Caco-2 (cell line): ENCODE results near the gene MVB12B. TPM values are rescaled to one million over a fixed set of nuclear protein-coding genes. Genes with fewer than 3 reads are reported as not detected.

Experiments
- BruUV-seq: library from RNA; stranded (reverse); fragments of 400-500 nt; replicated peaks from 2 replicates; lab custom pipeline; 2021; lab: Mats Ljungman, UMichigan
- CTCF ChIA-PET: fragments of 300-600 bp; sonication (Branson Sonifier 250); formaldehyde crosslinking; loops from one replicate; lab custom pipeline; 2022; ENCODE audit warnings: antibody characterized with exemption; lab: Charles Lee
- POLR2A ChIA-PET: fragments of 300-600 bp; sonication (Branson Sonifier 250); formaldehyde crosslinking; loops from one replicate; lab custom pipeline; 2022; ENCODE audit warnings: antibody characterized with exemption; lab: Charles Lee
- DNase-seq, 2 experiments: peaks; one replicate each; pipeline versions ENCODE4 v3.0.0 to v3.0.0-alpha.2; 2020 to 2022
- H3K27me3 ChIP-seq: replicated peaks from 2 replicates; pipeline ENCODE4 v1.6.0; 2011; ENCODE audit warnings: low read length; ENCODE audit not compliant: control insufficient read depth, insufficient read depth
- H3K36me3 ChIP-seq: 2 replicates; pipeline ENCODE4 v1.5.1; 2011; ENCODE audit warnings: low read length; ENCODE audit not compliant: control insufficient read depth, insufficient read depth
- H3K4me1 ChIP-seq: fragments of 250-450 bp; sonication (Bioruptor Pico); 2 replicates; pipeline ENCODE4 v1.5.1; 2020; ENCODE audit warnings: mild to moderate bottlenecking
- H3K4me3 ChIP-seq: 2 replicates; pipeline ENCODE4 v1.5.1; 2011; ENCODE audit warnings: low read depth, mild to moderate bottlenecking, control low read depth, low read length
- H3K9me3 ChIP-seq: fragments of 250-450 bp; sonication (Bioruptor Pico); 2 replicates; pipeline ENCODE4 v1.5.1; 2020; ENCODE audit warnings: mild to moderate bottlenecking, moderate library complexity
- H3K27ac Mint-ChIP-seq: one replicate; pipeline ENCODE4 v1.8.0; 2022; ENCODE audit warnings: mixed read lengths; ENCODE audit not compliant: unreplicated experiment
- H3K27me3 Mint-ChIP-seq: one replicate; pipeline ENCODE4 v1.8.0; 2022; ENCODE audit warnings: mixed read lengths; ENCODE audit not compliant: insufficient read depth, unreplicated experiment
- H3K36me3 Mint-ChIP-seq: one replicate; pipeline ENCODE4 v1.8.0; 2022; ENCODE audit warnings: mild to moderate bottlenecking, mixed read lengths; ENCODE audit not compliant: insufficient read depth, unreplicated experiment
- H3K4me1 Mint-ChIP-seq: one replicate; pipeline ENCODE4 v1.8.0; 2022; ENCODE audit warnings: low read depth, mixed read lengths; ENCODE audit not compliant: unreplicated experiment
- H3K4me3 Mint-ChIP-seq: one replicate; pipeline ENCODE4 v1.8.0; 2022; ENCODE audit warnings: mild to moderate bottlenecking, moderate library complexity, mixed read lengths; ENCODE audit not compliant: unreplicated experiment
- H3K9me3 Mint-ChIP-seq: one replicate; pipeline ENCODE4 v1.8.0; 2022; ENCODE audit warnings: mixed read lengths; ENCODE audit not compliant: unreplicated experiment
- intact Hi-C: fragments of 100-400 bp; cut with micrococcal nuclease; formaldehyde crosslinking; loops from one replicate; pipeline ENCODE4 v1.10.0; 2022; ENCODE audit not compliant: unreplicated experiment
- total RNA-seq: library from RNA; stranded (reverse); gene quantifications from 2 replicates; pipeline ENCODE4 v1.2.3, GENCODE V29; 2022
- TF ChIP-seq, protein P1 (sequence below), 2 experiments: fragments of 200-600 bp in 1 of 2; IDR thresholded peaks; 1 replicate in 1 of 2; 2 replicates in 1 of 2; pipeline versions ENCODE4 v1.5.1 to v1.8.0; 2011 to 2022; ENCODE audit warnings: antibody characterized with exemption in 1 of 2, control low read depth in 1 of 2, inconsistent platforms in 1 of 2, low read depth in 1 of 2, low read length in 1 of 2, mild to moderate bottlenecking in 1 of 2, moderate library complexity in 1 of 2; ENCODE audit not compliant: insufficient read depth in 1 of 2, severe bottlenecking in 1 of 2, unreplicated experiment in 1 of 2

The MVB12B gene
- total RNA-seq, 1 experiment from 2014 or later: 24.4 TPM

DNA sequence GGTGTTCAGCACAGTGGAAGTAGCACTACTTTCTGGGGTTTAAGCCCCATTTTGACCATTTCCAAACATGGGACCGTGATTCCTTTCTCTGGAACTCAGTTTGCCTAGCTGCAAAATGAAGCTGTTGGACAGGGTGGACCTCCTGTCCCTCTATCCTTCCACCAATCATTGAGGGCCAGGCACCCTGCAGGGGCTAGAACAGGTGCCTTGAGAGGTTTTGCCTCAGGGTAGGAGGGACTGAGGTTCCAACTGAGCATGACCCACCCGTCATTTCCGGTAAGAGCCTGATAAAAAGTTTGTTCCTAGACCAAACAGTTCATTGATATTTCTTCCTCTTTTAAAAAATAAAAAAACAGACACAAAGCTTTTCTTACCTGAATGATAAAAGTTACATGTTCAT, 116.5 kb downstream of the MVB12B start:
- BruUV-seq: no TSS peak
- no peak overlapping the region for H3K27ac Mint-ChIP-seq
- DNase-seq: no peak
- Histone ChIP-seq H3K4me3 (no peak overlapping the region), H3K9me3 (no peaks in the 10 kb centered on the region), H3K27me3 (no peaks in the 10 kb centered on the region), H3K4me1 (no peaks in the 10 kb centered on the region), H3K36me3 (peaks cover 2% of the 10 kb centered on the region; the same call in 1 of the 2 replicates)
- no peaks in the 10 kb centered on the region for H3K4me1 Mint-ChIP-seq
- TF ChIP-seq, protein P1, sequence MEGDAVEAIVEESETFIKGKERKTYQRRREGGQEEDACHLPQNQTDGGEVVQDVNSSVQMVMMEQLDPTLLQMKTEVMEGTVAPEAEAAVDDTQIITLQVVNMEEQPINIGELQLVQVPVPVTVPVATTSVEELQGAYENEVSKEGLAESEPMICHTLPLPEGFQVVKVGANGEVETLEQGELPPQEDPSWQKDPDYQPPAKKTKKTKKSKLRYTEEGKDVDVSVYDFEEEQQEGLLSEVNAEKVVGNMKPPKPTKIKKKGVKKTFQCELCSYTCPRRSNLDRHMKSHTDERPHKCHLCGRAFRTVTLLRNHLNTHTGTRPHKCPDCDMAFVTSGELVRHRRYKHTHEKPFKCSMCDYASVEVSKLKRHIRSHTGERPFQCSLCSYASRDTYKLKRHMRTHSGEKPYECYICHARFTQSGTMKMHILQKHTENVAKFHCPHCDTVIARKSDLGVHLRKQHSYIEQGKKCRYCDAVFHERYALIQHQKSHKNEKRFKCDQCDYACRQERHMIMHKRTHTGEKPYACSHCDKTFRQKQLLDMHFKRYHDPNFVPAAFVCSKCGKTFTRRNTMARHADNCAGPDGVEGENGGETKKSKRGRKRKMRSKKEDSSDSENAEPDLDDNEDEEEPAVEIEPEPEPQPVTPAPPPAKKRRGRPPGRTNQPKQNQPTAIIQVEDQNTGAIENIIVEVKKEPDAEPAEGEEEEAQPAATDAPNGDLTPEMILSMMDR (IDR thresholded peaks at IDR 0.05; ENCODE audit: insufficient read depth in 1 of 2, low read depth in 1 of 2, low read length in 1 of 2, severe bottlenecking in 1 of 2, unreplicated experiment in 1 of 2): no peak
- no peaks in the 10 kb centered on the region for H3K36me3 Mint-ChIP-seq
- H3K27me3 Mint-ChIP-seq: no peaks in the 10 kb centered on the region
- H3K4me3 Mint-ChIP-seq: no peak overlapping the region
- POLR2A ChIA-PET: no interaction called here
- H3K9me3 Mint-ChIP-seq: no peaks in the 10 kb centered on the region
- CTCF ChIA-PET: no interaction called here
- intact Hi-C loops: no loop called here

DNA sequence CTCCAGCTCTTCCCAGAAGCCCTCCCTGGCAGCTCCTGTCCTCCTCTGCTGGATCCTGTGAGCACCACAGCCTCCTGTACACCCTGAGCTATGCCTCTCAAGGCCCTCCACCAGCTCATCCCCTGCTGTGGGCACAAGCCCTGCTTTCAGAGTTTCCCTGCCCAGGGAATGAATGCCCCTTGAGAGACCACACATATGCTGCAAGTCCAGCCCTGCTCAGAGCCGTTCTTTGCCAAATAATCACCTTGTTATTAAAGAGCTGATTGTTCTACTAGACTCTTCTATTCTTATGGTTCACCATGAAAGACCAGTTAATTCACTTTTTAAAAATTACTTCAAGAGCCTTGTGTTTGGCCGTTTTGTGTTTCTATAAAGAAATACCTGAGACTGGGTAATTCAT, 121.5 kb downstream of the MVB12B start:
- CTCF ChIA-PET: no interaction called here

DNA sequence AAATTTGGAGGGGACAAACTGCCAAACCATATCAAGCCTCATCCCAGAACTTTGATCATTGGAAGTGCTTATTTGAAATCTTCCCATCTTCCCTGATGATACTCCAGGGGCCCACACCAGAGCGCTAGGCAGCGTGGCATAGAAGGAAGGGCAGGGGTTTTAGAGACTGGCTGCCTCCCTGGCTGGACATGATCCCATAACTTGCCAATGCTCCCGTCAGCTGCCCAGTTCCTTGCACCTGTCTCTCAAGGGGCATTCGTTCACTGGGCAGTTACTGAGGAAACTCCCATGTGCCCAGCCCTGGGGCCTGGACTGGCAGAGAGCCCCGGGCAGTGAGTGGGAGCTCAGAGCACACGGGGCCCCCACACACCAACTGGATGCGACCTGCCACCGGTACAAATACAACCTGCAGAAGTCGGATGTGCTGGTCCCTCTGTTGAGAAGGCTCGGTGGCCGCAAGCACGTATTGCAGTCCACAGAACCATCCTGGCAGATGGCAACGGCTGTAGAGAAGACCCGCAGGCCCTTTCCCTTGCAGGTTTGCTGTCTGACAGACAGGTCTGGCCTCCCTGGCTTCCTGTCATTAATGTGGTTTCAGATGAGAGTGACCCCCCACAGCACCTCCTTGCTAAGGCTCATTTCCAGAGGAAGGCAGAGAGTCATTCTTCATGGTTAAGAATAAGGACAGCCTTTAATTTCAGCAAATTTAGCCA, 122.4 kb downstream of the MVB12B start:
- CTCF ChIA-PET: no interaction called here

More for the DNA sequence above, 121.5 kb downstream of the MVB12B start:
- BruUV-seq: no TSS peak
- no peak overlapping the region for H3K27ac Mint-ChIP-seq
- Histone ChIP-seq H3K36me3 (0 out of 2 replicates have a peak, but pooled peaks cover 2% of the 10 kb centered on the region), H3K4me1 (no peaks in the 10 kb centered on the region), H3K27me3 (no peaks in the 10 kb centered on the region), H3K9me3 (no peaks in the 10 kb centered on the region), H3K4me3 (no peak overlapping the region)
- POLR2A ChIA-PET: no interaction called here
- no peaks in the 10 kb centered on the region for H3K27me3 Mint-ChIP-seq
- H3K9me3 Mint-ChIP-seq: no peaks in the 10 kb centered on the region
- TF ChIP-seq, protein P1 (IDR thresholded peaks at IDR 0.05; ENCODE audit: insufficient read depth in 1 of 2, low read depth in 1 of 2, low read length in 1 of 2, severe bottlenecking in 1 of 2, unreplicated experiment in 1 of 2): no peak
- no peaks in the 10 kb centered on the region for H3K4me1 Mint-ChIP-seq
- intact Hi-C loops: no loop called here
- no peak overlapping the region for H3K4me3 Mint-ChIP-seq
- no peak for DNase-seq
- no peaks in the 10 kb centered on the region for H3K36me3 Mint-ChIP-seq

More for the DNA sequence above, 122.4 kb downstream of the MVB12B start:
- intact Hi-C loops: no loop called here
- H3K4me3 Mint-ChIP-seq: no peak overlapping the region
- POLR2A ChIA-PET: no interaction called here
- TF ChIP-seq, protein P1 (IDR thresholded peaks at IDR 0.05; ENCODE audit: insufficient read depth in 1 of 2, low read depth in 1 of 2, low read length in 1 of 2, severe bottlenecking in 1 of 2, unreplicated experiment in 1 of 2): no peak
- no peaks in the 10 kb centered on the region for H3K27me3 Mint-ChIP-seq
- H3K27ac Mint-ChIP-seq: no peak overlapping the region
- no peaks in the 10 kb centered on the region for H3K27me3 ChIP-seq
- H3K4me3 ChIP-seq: no peak overlapping the region
- no peaks in the 10 kb centered on the region for H3K4me1 Mint-ChIP-seq
- 0 out of 2 replicates have a peak, but pooled peaks cover 3% of the 10 kb centered on the region for H3K36me3 ChIP-seq
- BruUV-seq: no TSS peak
- no peaks in the 10 kb centered on the region for H3K9me3 ChIP-seq
- DNase-seq: no peak
- H3K4me1 ChIP-seq: no peaks in the 10 kb centered on the region
- H3K36me3 Mint-ChIP-seq: no peaks in the 10 kb centered on the region
- no peaks in the 10 kb centered on the region for H3K9me3 Mint-ChIP-seq
